ENCODE measurements around the gene BACE1.
"Not testable (repeated sequence)": the region's sequence is repeated elsewhere in the genome, so short reads cannot be mapped to it uniquely, and the experiment has no call there.

DNA sequence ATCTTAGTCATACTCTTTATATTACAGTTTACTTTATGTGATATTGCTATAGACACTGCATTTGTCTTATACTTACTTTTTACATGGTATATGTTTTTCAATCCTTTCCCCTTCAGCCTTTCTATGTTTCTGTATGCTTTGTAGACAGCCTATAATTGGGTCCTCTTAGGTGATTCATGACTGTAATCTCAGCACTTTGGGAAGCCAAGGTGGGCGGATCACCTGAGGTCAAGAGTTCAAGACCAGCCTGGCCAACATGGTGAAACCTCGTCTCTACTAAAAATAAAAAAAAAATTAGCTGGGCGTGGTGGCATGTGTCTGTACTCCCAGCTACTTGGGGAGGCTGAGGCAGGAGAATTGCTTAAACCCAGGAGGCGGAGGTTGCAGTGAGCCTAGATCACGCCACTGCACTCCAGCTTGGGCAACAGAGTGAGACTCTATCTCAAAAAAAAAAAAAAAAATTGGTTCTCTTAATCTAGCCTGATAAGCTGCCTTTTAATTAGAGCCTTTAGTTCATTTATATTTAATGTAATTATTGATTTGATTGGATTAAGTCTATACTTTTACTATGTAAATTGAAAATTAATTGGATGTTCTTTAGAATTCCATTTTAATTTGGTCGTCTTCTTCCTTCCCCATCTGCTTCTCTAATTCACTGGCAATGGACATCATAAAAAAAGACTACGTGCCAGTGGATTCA lies 51.3 kb downstream of the BACE1 start:
- TF ChIP-seq, protein P1, sequence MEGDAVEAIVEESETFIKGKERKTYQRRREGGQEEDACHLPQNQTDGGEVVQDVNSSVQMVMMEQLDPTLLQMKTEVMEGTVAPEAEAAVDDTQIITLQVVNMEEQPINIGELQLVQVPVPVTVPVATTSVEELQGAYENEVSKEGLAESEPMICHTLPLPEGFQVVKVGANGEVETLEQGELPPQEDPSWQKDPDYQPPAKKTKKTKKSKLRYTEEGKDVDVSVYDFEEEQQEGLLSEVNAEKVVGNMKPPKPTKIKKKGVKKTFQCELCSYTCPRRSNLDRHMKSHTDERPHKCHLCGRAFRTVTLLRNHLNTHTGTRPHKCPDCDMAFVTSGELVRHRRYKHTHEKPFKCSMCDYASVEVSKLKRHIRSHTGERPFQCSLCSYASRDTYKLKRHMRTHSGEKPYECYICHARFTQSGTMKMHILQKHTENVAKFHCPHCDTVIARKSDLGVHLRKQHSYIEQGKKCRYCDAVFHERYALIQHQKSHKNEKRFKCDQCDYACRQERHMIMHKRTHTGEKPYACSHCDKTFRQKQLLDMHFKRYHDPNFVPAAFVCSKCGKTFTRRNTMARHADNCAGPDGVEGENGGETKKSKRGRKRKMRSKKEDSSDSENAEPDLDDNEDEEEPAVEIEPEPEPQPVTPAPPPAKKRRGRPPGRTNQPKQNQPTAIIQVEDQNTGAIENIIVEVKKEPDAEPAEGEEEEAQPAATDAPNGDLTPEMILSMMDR (conservative IDR thresholded peaks at IDR 0.05) = not testable (repeated sequence)
- not testable (repeated sequence) for TF ChIP-seq ZFX (IDR thresholded peaks at IDR 0.05)

Data from C4-2B (cell line).